GM12892 (cell line): Measurements from ENCODE around the gene GULP1.

Experiments
- POLR2A ChIP-seq: IDR thresholded peaks from 2 replicates; pipeline ENCODE4 v1.6.1; 2011; ENCODE audit warnings: low read depth, low read length, control low read depth
- POLR2AphosphoS5 ChIP-seq: IDR thresholded peaks from 2 replicates; pipeline ENCODE4 v1.6.1; 2011; ENCODE audit warnings: low read depth, low read length, control low read depth

- TF ChIP-seq POLR2AphosphoS5 = no peak
- no peak for TF ChIP-seq POLR2A
Measured at GRCh38 chr2:188456114-188456909, 164.6 kb downstream of the GULP1 start.
